BLaER1 (cell line): Measurements from ENCODE around the gene KIF1A.
"Not testable (repeated sequence)": the region's sequence is repeated elsewhere in the genome, so short reads cannot be mapped to it uniquely, and the experiment has no call there.

Experiments used
- H3K27ac ChIP-seq: shearing (Covaris generic); formaldehyde crosslinking; 2 replicates; pipeline ENCODE4 v1.8.1; 2022
- H3K27me3 ChIP-seq: shearing (Covaris generic); formaldehyde crosslinking; 2 replicates; pipeline ENCODE4 v1.8.1; 2022
- H3K36me3 ChIP-seq: shearing (Covaris generic); formaldehyde crosslinking; 2 replicates; pipeline ENCODE4 v1.8.1; 2022
- H3K4me1 ChIP-seq: shearing (Covaris generic); formaldehyde crosslinking; 2 replicates; pipeline ENCODE4 v1.8.1; 2022
- H3K4me2 ChIP-seq: shearing (Covaris generic); formaldehyde crosslinking; 2 replicates; pipeline ENCODE4 v1.8.1; 2022
- H3K4me3 ChIP-seq: shearing (Covaris generic); formaldehyde crosslinking; 2 replicates; pipeline ENCODE4 v1.8.1; 2022
- H3K9ac ChIP-seq: shearing (Covaris generic); formaldehyde crosslinking; 2 replicates; pipeline ENCODE4 v1.8.1; 2022
- H3K9me3 ChIP-seq: shearing (Covaris generic); formaldehyde crosslinking; 2 replicates; pipeline ENCODE4 v1.8.1; 2022
- H4K20me1 ChIP-seq: shearing (Covaris generic); formaldehyde crosslinking; 2 replicates; pipeline ENCODE4 v1.8.1; 2022
- Cebpa-rat ChIP-seq: shearing (Covaris generic); IDR thresholded peaks from 2 replicates; pipeline ENCODE4 v1.8.1; 2022

Gene KIF1A

DNA sequence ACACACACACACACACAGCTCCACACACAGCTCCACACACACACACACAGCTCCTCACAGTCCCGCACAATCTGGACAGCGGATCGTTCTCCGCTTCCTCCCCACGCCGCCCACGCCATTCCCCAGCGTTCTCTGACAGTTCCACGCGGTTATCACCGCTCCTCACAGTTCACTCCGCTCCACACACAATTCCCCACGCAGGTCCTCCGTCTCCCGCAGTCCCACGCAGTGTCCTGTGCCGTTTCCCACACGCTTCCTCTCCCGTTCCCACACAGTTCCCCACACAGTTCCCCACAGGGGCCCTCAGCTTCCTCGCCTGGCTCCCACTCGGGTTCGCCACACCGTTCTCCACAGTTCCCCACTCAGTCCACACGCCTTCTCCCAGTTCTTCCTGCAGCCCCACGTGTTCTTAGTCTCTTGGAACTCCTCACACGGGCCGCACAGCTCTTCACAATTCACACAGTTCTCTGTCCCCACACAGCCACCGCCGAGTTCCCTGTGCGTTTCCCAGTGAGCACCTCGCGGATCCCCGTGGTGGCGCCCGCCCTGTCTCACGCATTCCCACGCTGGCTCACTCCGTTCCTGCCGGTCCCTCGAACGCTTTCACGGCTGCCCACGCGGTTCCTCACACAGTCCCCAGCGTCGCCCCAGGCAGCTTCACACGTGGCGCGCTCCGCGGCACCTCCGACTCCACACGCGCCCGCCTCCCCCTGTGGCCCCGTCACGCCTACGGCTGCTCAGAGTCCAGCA is 38.4 kb downstream of the KIF1A start:
- H4K20me1 ChIP-seq: no peaks in the 10 kb centered on the region
- no peaks in the 10 kb centered on the region for H3K27me3 ChIP-seq
- TF ChIP-seq Cebpa-rat: no peak
- H3K27ac ChIP-seq: no peak overlapping the region
- H3K4me2 ChIP-seq: no peak overlapping the region
- no peaks in the 10 kb centered on the region for H3K4me1 ChIP-seq
- H3K9ac ChIP-seq: no peak overlapping the region
- H3K9me3 ChIP-seq: no peaks in the 10 kb centered on the region
- H3K4me3 ChIP-seq: no peak overlapping the region
- H3K36me3 ChIP-seq: no peaks in the 10 kb centered on the region

GRCh38 chr2:240780023-240780700 is 39.9 kb downstream of the KIF1A start:
- Histone ChIP-seq H3K36me3 (no peaks in the 10 kb centered on the region), H4K20me1 (no peaks in the 10 kb centered on the region), H3K27me3 (no peaks in the 10 kb centered on the region), H3K9ac (no peak overlapping the region), H3K4me1 (no peaks in the 10 kb centered on the region), H3K27ac (no peak overlapping the region), H3K4me3 (no peak overlapping the region), H3K4me2 (no peak overlapping the region), H3K9me3 (no peaks in the 10 kb centered on the region)
- TF ChIP-seq Cebpa-rat: no peak

DNA sequence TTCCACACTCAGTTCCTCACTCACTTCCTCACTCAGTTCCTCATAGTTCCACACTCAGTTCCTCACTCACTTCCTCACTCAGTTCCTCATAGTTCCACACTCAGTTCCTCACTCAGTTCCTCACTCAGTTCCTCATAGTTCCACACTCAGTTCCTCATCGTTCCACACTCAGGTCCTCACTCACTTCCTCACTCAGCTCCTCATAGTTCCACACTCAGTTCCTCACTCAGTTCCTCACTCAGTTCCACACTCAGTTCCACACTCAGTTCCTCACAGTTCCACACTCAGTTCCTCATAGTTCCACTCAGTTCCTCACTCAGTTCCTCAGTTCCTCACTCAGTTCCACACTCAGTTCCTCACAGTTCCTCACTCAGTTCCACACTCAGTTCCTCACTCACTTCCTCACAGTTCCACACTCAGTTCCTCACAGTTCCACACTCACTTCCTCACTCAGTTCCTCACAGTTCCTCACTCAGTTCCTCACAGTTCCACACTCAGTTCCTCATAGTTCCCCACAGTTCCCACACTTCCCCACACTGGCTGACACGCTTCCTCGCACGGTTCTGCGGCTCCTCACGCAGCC is 40.7 kb downstream of the KIF1A start:
- not testable (repeated sequence) for H3K36me3 ChIP-seq, H3K4me3 ChIP-seq, H4K20me1 ChIP-seq, H3K27me3 ChIP-seq, H3K9ac ChIP-seq, H3K27ac ChIP-seq, H3K9me3 ChIP-seq, H3K4me1 ChIP-seq, H3K4me2 ChIP-seq

- no peak for TF ChIP-seq Cebpa-rat
- Histone ChIP-seq H3K4me3 (no peak overlapping the region), H3K4me1 (no peaks in the 10 kb centered on the region), H3K27me3 (no peaks in the 10 kb centered on the region), H3K9ac (no peak overlapping the region), H3K9me3 (no peaks in the 10 kb centered on the region), H3K4me2 (no peak overlapping the region), H3K27ac (no peak overlapping the region), H4K20me1 (no peaks in the 10 kb centered on the region), H3K36me3 (no peaks in the 10 kb centered on the region)
Measured at GRCh38 chr2:240778426-240778825, 41.6 kb downstream of the KIF1A start.

- H4K20me1 ChIP-seq: no peaks in the 10 kb centered on the region
- no peak overlapping the region for H3K27ac ChIP-seq
- no peaks in the 10 kb centered on the region for H3K4me1 ChIP-seq
- no peaks in the 10 kb centered on the region for H3K36me3 ChIP-seq
- no peak overlapping the region for H3K4me2 ChIP-seq
- H3K9me3 ChIP-seq: no peaks in the 10 kb centered on the region
- no peak overlapping the region for H3K4me3 ChIP-seq
- TF ChIP-seq Cebpa-rat: no peak
- H3K9ac ChIP-seq: no peak overlapping the region
- no peaks in the 10 kb centered on the region for H3K27me3 ChIP-seq
Measured at GRCh38 chr2:240777456-240778212, 42.4 kb downstream of the KIF1A start.

GRCh38 chr2:240775905-240776304 is 44.1 kb downstream of the KIF1A start:
- Histone ChIP-seq H3K4me3 (no peak overlapping the region), H3K27ac (no peak overlapping the region), H3K4me2 (no peak overlapping the region), H3K9me3 (no peaks in the 10 kb centered on the region), H4K20me1 (no peaks in the 10 kb centered on the region), H3K4me1 (peaks cover 7% of the 10 kb centered on the region), H3K36me3 (no peaks in the 10 kb centered on the region), H3K9ac (no peak overlapping the region), H3K27me3 (no peaks in the 10 kb centered on the region)
- no peak for TF ChIP-seq Cebpa-rat

GRCh38 chr2:240774856-240775255 is 45.2 kb downstream of the KIF1A start:
- TF ChIP-seq Cebpa-rat: no peak
- H3K36me3 ChIP-seq: no peaks in the 10 kb centered on the region
- H3K4me1 ChIP-seq: peaks cover 7% of the 10 kb centered on the region
- H3K27ac ChIP-seq: no peak overlapping the region
- H3K9ac ChIP-seq: no peak overlapping the region
- H3K9me3 ChIP-seq: no peaks in the 10 kb centered on the region
- no peaks in the 10 kb centered on the region for H4K20me1 ChIP-seq
- H3K27me3 ChIP-seq: no peaks in the 10 kb centered on the region
- H3K4me2 ChIP-seq: no peak overlapping the region
- no peak overlapping the region for H3K4me3 ChIP-seq

- no peaks in the 10 kb centered on the region for H3K27me3 ChIP-seq
- H3K4me3 ChIP-seq: no peak overlapping the region
- H3K36me3 ChIP-seq: no peaks in the 10 kb centered on the region
Measured at GRCh38 chr2:240769096-240769495, 50.9 kb downstream of the KIF1A start.

GRCh38 chr2:240768216-240768615 is 51.8 kb downstream of the KIF1A start:
- no peaks in the 10 kb centered on the region for H4K20me1 ChIP-seq
- no peaks in the 10 kb centered on the region for H3K27me3 ChIP-seq
- H3K4me2 ChIP-seq: no peak overlapping the region
- TF ChIP-seq Cebpa-rat: no peak
- no peaks in the 10 kb centered on the region for H3K36me3 ChIP-seq
- peaks cover 12% of the 10 kb centered on the region for H3K4me1 ChIP-seq
- no peaks in the 10 kb centered on the region for H3K9me3 ChIP-seq
- no peak overlapping the region for H3K27ac ChIP-seq
- H3K9ac ChIP-seq: no peak overlapping the region
- no peak overlapping the region for H3K4me3 ChIP-seq

More at GRCh38 chr2:240769096-240769495, 50.9 kb downstream of the KIF1A start:
- no peaks in the 10 kb centered on the region for H3K9me3 ChIP-seq
- no peak overlapping the region for H3K27ac ChIP-seq
- no peaks in the 10 kb centered on the region for H4K20me1 ChIP-seq
- no peak overlapping the region for H3K9ac ChIP-seq
- no peak for TF ChIP-seq Cebpa-rat
- no peak overlapping the region for H3K4me2 ChIP-seq
- peaks cover 7% of the 10 kb centered on the region for H3K4me1 ChIP-seq

DNA sequence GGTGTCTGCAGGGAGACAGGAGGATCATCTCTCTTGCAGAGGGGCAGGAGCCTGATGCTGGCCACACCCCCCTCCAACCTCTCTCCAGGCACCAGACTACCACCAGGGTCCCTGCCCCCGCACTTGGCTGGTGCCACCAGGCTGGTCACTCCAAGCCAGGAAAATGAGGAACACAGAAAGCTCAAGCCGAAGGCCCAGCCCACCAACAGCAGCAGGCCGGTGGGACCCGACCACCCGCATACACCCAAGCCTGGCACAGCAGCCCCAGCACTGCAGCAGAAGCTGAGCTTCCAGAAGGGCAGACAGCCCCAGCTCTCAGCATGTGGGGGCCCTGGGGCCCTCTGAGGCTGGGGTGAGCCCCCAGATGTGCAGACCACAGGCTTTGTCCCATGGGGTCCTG is 52.7 kb downstream of the KIF1A start:
- Histone ChIP-seq H3K36me3 (no peaks in the 10 kb centered on the region), H3K9me3 (no peaks in the 10 kb centered on the region), H3K27me3 (no peaks in the 10 kb centered on the region), H3K4me3 (no peak overlapping the region), H3K27ac (no peak overlapping the region), H4K20me1 (no peaks in the 10 kb centered on the region), H3K4me2 (no peak overlapping the region), H3K9ac (no peak overlapping the region), H3K4me1 (peaks cover 14% of the 10 kb centered on the region)
- no peak for TF ChIP-seq Cebpa-rat
